ENCODE results near the gene CD207.

The CD207 gene

GRCh38 chr2:70830366-70830765, 5.2 kb downstream of the CD207 start:
- TF ChIP-seq POLR2AphosphoS5 (IDR thresholded peaks at IDR 0.05; ENCODE audit: low read depth, low read length) (no peak), SIN3A (IDR thresholded peaks at IDR 0.05; ENCODE audit: borderline replicate concordance, insufficient read depth, low read length) (no peak), FOXP2 (optimal IDR thresholded peaks at IDR 0.05; ENCODE audit: borderline replicate concordance, extremely low read depth, extremely low read length, insufficient read depth) (no peak), TAF1 (IDR thresholded peaks at IDR 0.05; ENCODE audit: borderline replicate concordance, insufficient read depth, low read length) (no peak)
- TF ChIP-seq, protein P1, sequence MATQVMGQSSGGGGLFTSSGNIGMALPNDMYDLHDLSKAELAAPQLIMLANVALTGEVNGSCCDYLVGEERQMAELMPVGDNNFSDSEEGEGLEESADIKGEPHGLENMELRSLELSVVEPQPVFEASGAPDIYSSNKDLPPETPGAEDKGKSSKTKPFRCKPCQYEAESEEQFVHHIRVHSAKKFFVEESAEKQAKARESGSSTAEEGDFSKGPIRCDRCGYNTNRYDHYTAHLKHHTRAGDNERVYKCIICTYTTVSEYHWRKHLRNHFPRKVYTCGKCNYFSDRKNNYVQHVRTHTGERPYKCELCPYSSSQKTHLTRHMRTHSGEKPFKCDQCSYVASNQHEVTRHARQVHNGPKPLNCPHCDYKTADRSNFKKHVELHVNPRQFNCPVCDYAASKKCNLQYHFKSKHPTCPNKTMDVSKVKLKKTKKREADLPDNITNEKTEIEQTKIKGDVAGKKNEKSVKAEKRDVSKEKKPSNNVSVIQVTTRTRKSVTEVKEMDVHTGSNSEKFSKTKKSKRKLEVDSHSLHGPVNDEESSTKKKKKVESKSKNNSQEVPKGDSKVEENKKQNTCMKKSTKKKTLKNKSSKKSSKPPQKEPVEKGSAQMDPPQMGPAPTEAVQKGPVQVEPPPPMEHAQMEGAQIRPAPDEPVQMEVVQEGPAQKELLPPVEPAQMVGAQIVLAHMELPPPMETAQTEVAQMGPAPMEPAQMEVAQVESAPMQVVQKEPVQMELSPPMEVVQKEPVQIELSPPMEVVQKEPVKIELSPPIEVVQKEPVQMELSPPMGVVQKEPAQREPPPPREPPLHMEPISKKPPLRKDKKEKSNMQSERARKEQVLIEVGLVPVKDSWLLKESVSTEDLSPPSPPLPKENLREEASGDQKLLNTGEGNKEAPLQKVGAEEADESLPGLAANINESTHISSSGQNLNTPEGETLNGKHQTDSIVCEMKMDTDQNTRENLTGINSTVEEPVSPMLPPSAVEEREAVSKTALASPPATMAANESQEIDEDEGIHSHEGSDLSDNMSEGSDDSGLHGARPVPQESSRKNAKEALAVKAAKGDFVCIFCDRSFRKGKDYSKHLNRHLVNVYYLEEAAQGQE (IDR thresholded peaks at IDR 0.05; ENCODE audit: insufficient read depth in 1 of 2, low read depth in 2 of 2, low read length in 2 of 2), result no peak

GRCh38 chr2:70829916-70830315, 5.7 kb downstream of the CD207 start:
- TF ChIP-seq TAF1 (IDR thresholded peaks at IDR 0.05; ENCODE audit: borderline replicate concordance, insufficient read depth, low read length) (no peak), SIN3A (IDR thresholded peaks at IDR 0.05; ENCODE audit: borderline replicate concordance, insufficient read depth, low read length) (no peak), FOXP2 (optimal IDR thresholded peaks at IDR 0.05; ENCODE audit: borderline replicate concordance, extremely low read depth, extremely low read length, insufficient read depth) (no peak), POLR2AphosphoS5 (IDR thresholded peaks at IDR 0.05; ENCODE audit: low read depth, low read length) (no peak)
- TF ChIP-seq, protein P1 (IDR thresholded peaks at IDR 0.05; ENCODE audit: insufficient read depth in 1 of 2, low read depth in 2 of 2, low read length in 2 of 2), result no peak

DNA sequence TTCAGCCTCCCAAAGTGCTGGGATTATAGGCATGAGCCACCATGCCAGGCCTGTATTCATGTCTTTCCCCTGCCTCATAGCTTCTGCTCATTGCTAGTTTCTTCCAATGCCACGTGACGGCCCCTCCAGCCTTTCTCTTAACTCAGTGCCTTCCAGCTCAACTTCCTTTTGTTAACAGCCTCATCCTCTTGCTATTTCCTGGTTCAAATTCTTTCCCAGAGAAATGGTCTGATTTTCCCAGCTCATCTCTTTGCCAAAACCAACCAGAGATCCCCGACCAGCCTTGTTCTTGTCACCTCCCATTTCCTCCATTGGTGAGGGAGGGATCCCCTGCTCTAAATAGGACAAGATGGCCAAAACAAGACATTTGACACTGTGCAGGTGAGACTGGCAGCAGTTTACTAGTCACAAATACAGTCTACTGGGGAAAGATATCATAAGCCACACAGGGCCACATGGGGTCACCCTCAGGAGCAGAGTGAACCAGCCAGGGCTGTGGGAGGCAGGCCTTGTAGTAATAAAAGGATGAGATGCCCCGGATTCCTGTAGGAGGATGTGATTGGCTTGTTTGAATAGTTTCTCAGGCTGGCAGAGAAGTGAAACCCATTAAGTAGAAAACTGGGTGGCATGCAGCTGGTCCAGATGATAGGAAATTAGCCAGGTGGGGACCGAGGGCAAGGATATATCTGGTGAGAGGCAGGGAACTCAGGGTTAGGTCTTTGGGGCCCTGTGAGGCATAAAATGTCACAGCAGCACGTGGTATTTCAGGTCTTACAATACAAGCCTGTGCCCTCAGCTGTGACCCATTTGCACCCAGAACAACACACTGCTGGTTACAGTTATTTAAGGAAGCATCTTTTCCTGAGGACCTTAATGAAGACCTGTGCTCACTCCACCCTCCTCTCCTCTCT, 6.4 kb downstream of the CD207 start:
- TF ChIP-seq TAF1 (IDR thresholded peaks at IDR 0.05; ENCODE audit: borderline replicate concordance, insufficient read depth, low read length) (no peak), SIN3A (IDR thresholded peaks at IDR 0.05; ENCODE audit: borderline replicate concordance, insufficient read depth, low read length) (no peak), POLR2AphosphoS5 (IDR thresholded peaks at IDR 0.05; ENCODE audit: low read depth, low read length) (no peak), FOXP2 (optimal IDR thresholded peaks at IDR 0.05; ENCODE audit: borderline replicate concordance, extremely low read depth, extremely low read length, insufficient read depth) (no peak)
- TF ChIP-seq, protein P1 (IDR thresholded peaks at IDR 0.05; ENCODE audit: insufficient read depth in 1 of 2, low read depth in 2 of 2, low read length in 2 of 2), result no peak

DNA sequence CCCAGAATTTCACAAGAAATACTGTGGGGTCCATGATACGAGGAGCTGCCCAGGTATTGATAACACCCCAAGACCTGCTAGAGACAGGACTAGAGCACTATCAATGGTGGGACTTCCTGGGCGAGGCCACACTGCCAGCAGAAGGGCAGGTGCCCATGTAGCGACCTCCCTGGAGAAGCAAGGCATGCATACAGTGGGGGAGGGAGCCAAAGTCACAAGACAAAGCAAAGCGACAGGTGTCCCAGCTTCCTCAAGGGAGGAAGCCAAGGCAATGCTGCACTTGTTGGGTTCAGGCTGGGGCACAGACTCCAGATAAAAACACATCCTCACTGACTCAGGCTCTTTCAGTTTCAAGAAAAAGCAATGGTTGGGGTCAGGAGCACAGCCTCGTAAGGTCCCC, 7.5 kb downstream of the CD207 start:
- TF ChIP-seq FOXP2 (optimal IDR thresholded peaks at IDR 0.05; ENCODE audit: borderline replicate concordance, extremely low read depth, extremely low read length, insufficient read depth), result no peak
- no peak for TF ChIP-seq TAF1 (IDR thresholded peaks at IDR 0.05; ENCODE audit: borderline replicate concordance, insufficient read depth, low read length)
- TF ChIP-seq POLR2AphosphoS5 (IDR thresholded peaks at IDR 0.05; ENCODE audit: low read depth, low read length), result no peak
- TF ChIP-seq, protein P1 (IDR thresholded peaks at IDR 0.05; ENCODE audit: insufficient read depth in 1 of 2, low read depth in 2 of 2, low read length in 2 of 2), result no peak
- TF ChIP-seq SIN3A (IDR thresholded peaks at IDR 0.05; ENCODE audit: borderline replicate concordance, insufficient read depth, low read length), result no peak
